GM18870 (cell line): ENCODE data around the gene NGLY1.

Source experiments
- ATAC-seq: cut with Tn5 transposase; IDR thresholded peaks from one replicate; pipeline ENCODE4 v1.9.1; 2021; ENCODE audit warnings: moderate library complexity; ENCODE audit not compliant: unreplicated experiment

Gene NGLY1

GRCh38 chr3:25782938-25783660 lies at the start of gene NGLY1:
TSS of gene NGLY1 (minus strand) at chr3:25783443. CDS start at chr3:25783390, 53 bp downstream.
- peak; percentile 57 for ATAC-seq

GRCh38 chr3:25831578-25831977 lies 48.3 kb upstream of the NGLY1 start:
- ATAC-seq = no peak

GRCh38 chr3:25830373-25831280 lies 47.4 kb upstream of the NGLY1 start:
- no peak for ATAC-seq

GRCh38 chr3:25826510-25826909 lies 43.3 kb upstream of the NGLY1 start:
- ATAC-seq = no peak

- ATAC-seq = no peak
Observed at GRCh38 chr3:25823314-25823713, 40.1 kb upstream of the NGLY1 start.

GRCh38 chr3:25821746-25822573 lies 38.7 kb upstream of the NGLY1 start:
- no peak for ATAC-seq

GRCh38 chr3:25820816-25821486 lies 37.7 kb upstream of the NGLY1 start:
- ATAC-seq = no peak

GRCh38 chr3:25820366-25820765 lies 37.1 kb upstream of the NGLY1 start:
- ATAC-seq = no peak

- no peak for ATAC-seq
Observed at GRCh38 chr3:25818335-25818734, 35.1 kb upstream of the NGLY1 start.

- no peak for ATAC-seq
Observed at GRCh38 chr3:25817638-25818037, 34.4 kb upstream of the NGLY1 start.

- peak; percentile 43 for ATAC-seq
Observed at GRCh38 chr3:25817107-25817506, 33.9 kb upstream of the NGLY1 start.

GRCh38 chr3:25812644-25813043 lies 29.4 kb upstream of the NGLY1 start:
- no peak for ATAC-seq

GRCh38 chr3:25804676-25805075 lies 21.4 kb upstream of the NGLY1 start:
- no peak for ATAC-seq

- no peak for ATAC-seq
Observed at GRCh38 chr3:25803833-25804232, 20.6 kb upstream of the NGLY1 start.

GRCh38 chr3:25801786-25802185 lies 18.5 kb upstream of the NGLY1 start:
- no peak for ATAC-seq

GRCh38 chr3:25789596-25790556 lies 6.6 kb upstream of the NGLY1 start, which contains the start of gene OXSM:
TSS of gene OXSM (plus strand) at chr3:25790090. CDS start at chr3:25791021, 931 bp downstream.
- ATAC-seq = peak; percentile 89

GRCh38 chr3:25789209-25789595 lies 6.0 kb upstream of the NGLY1 start:
- ATAC-seq = no peak

- ATAC-seq = no peak
Observed at GRCh38 chr3:25787689-25788088, 4.4 kb upstream of the NGLY1 start.

- ATAC-seq = no peak
Observed at GRCh38 chr3:25785826-25786225, 2.6 kb upstream of the NGLY1 start.
